ENCODE results near the gene ITPR1. TPM values are rescaled to one million over a fixed set of nuclear protein-coding genes. Genes with fewer than 3 reads are reported as not detected.

ITPR1 gene
- total RNA-seq, 2 donors from 2014 or later: 5.9 TPM

- TF ChIP-seq CTCF (conservative IDR thresholded peaks at IDR 0.05): no peak
- H3K4me3 ChIP-seq (ENCODE audit: low read length): no peak overlapping the region
- no peaks in the 10 kb centered on the region for H3K9me3 ChIP-seq (ENCODE audit: control insufficient read depth, low read length)
- DNase-seq: no peak
- no peaks in the 10 kb centered on the region for H3K36me3 ChIP-seq (ENCODE audit: control insufficient read depth, insufficient read depth, low read length)
- no peaks in the 10 kb centered on the region for H3K27me3 ChIP-seq (ENCODE audit: control insufficient read depth, insufficient read depth, low read length, poor library complexity, severe bottlenecking)
- Mint-ChIP-seq H3K9me3 (no peaks in the 10 kb centered on the region), H3K36me3 (ENCODE audit: low read depth) (no peaks in the 10 kb centered on the region), H3K27me3 (ENCODE audit: insufficient read depth) (peaks cover 6% of the 10 kb centered on the region), H3K4me1 (peaks cover 52% of the 10 kb centered on the region), H3K27ac (no peak overlapping the region), H3K4me3 (no peak overlapping the region)
- no peak overlapping the region for H3K27ac ChIP-seq (ENCODE audit: low read depth, low read length)
- no peak overlapping the region for H3K9ac ChIP-seq (ENCODE audit: extremely low read depth, low read length, poor library complexity, severe bottlenecking)
- WGBS, 2 experiments (ENCODE audit: insufficient coverage in 1 of 2, insufficient read length in 1 of 2): 91% methylated on average over 8 to 11 of the region's 11 CpGs
- peaks cover 10% of the 10 kb centered on the region for H3K4me1 ChIP-seq (ENCODE audit: control insufficient read depth, insufficient read depth, low read length)
These were observed 253.3 kb downstream of the ITPR1 start for GRCh38 chr3:4746241-4746958.

GRCh38 chr3:4748127-4748526, 255.0 kb downstream of the ITPR1 start:
- Histone ChIP-seq H3K27me3 (ENCODE audit: control insufficient read depth, insufficient read depth, low read length, poor library complexity, severe bottlenecking) (no peaks in the 10 kb centered on the region), H3K36me3 (ENCODE audit: control insufficient read depth, insufficient read depth, low read length) (no peaks in the 10 kb centered on the region), H3K27ac (ENCODE audit: low read depth, low read length) (no peak overlapping the region), H3K9me3 (ENCODE audit: control insufficient read depth, low read length) (no peaks in the 10 kb centered on the region), H3K4me1 (ENCODE audit: control insufficient read depth, insufficient read depth, low read length) (peaks cover 10% of the 10 kb centered on the region), H3K9ac (ENCODE audit: extremely low read depth, low read length, poor library complexity, severe bottlenecking) (no peak overlapping the region), H3K4me3 (ENCODE audit: low read length) (no peak overlapping the region)
- no peak overlapping the region for H3K27ac Mint-ChIP-seq
- no peaks in the 10 kb centered on the region for H3K9me3 Mint-ChIP-seq
- no peak for TF ChIP-seq CTCF (conservative IDR thresholded peaks at IDR 0.05)
- no peak for DNase-seq
- no peaks in the 10 kb centered on the region for H3K36me3 Mint-ChIP-seq (ENCODE audit: low read depth)
- peaks cover 10% of the 10 kb centered on the region for H3K27me3 Mint-ChIP-seq (ENCODE audit: insufficient read depth)
- WGBS, 2 experiments (ENCODE audit: insufficient coverage in 1 of 2, insufficient read length in 1 of 2): 86 to 89% methylated on average over 1 of the region's 1 CpG
- no peak overlapping the region for H3K4me3 Mint-ChIP-seq
- peaks cover 53% of the 10 kb centered on the region for H3K4me1 Mint-ChIP-seq

GRCh38 chr3:4748701-4749378, 255.7 kb downstream of the ITPR1 start:
- no peak overlapping the region for H3K27ac ChIP-seq (ENCODE audit: low read depth, low read length)
- no peak overlapping the region for H3K27ac Mint-ChIP-seq
- H3K4me1 ChIP-seq (ENCODE audit: control insufficient read depth, insufficient read depth, low read length): peaks cover 10% of the 10 kb centered on the region
- no peak overlapping the region for H3K4me3 ChIP-seq (ENCODE audit: low read length)
- no peaks in the 10 kb centered on the region for H3K36me3 ChIP-seq (ENCODE audit: control insufficient read depth, insufficient read depth, low read length)
- no peak for TF ChIP-seq CTCF (conservative IDR thresholded peaks at IDR 0.05)
- H3K27me3 Mint-ChIP-seq (ENCODE audit: insufficient read depth): peaks cover 16% of the 10 kb centered on the region
- 92 to 97% methylated on average over 11 to 16 of the region's 16 CpGs for WGBS, 2 experiments (ENCODE audit: insufficient coverage in 1 of 2, insufficient read length in 1 of 2)
- no peak overlapping the region for H3K9ac ChIP-seq (ENCODE audit: extremely low read depth, low read length, poor library complexity, severe bottlenecking)
- H3K9me3 ChIP-seq (ENCODE audit: control insufficient read depth, low read length): no peaks in the 10 kb centered on the region
- DNase-seq: no peak
- no peaks in the 10 kb centered on the region for H3K36me3 Mint-ChIP-seq (ENCODE audit: low read depth)
- H3K4me1 Mint-ChIP-seq: peaks cover 47% of the 10 kb centered on the region
- no peak overlapping the region for H3K4me3 Mint-ChIP-seq
- no peaks in the 10 kb centered on the region for H3K27me3 ChIP-seq (ENCODE audit: control insufficient read depth, insufficient read depth, low read length, poor library complexity, severe bottlenecking)
- H3K9me3 Mint-ChIP-seq: no peaks in the 10 kb centered on the region
